B cell (primary cell): Measurements from ENCODE around the gene UNC79. TPM values are rescaled to one million over a fixed set of nuclear protein-coding genes. Genes with fewer than 3 reads are reported as not detected.

Experiments
- ATAC-seq: fragments of 200-7000 bp; cut with Tn5 transposase; one replicate; pipeline ENCODE4 v1.10.0; 2021; ENCODE audit warnings: low read depth, mild to moderate bottlenecking, moderate number of reproducible peaks, moderate library complexity
- CTCF ChIA-PET: fragments of 350-600 bp; sonication (Branson Sonifier 250); formaldehyde crosslinking; loops from one replicate; lab custom pipeline; 2021; ENCODE audit warnings: antibody characterized with exemption, inconsistent platforms; lab: Charles Lee
- POLR2A ChIA-PET: fragments of 350-600 bp; sonication (Branson Sonifier 250); formaldehyde crosslinking; loops from one replicate; lab custom pipeline; 2021; ENCODE audit warnings: antibody characterized with exemption; lab: Charles Lee
- DNase-seq: peaks from one replicate; pipeline ENCODE4 v3.0.0; 2013
- H2AFZ ChIP-seq: 2 replicates; pipeline ENCODE4 v1.6.1; 2012; ENCODE audit warnings: mild to moderate bottlenecking, low read depth, low read length; ENCODE audit not compliant: insufficient read depth, poor library complexity, severe bottlenecking
- H3K27ac ChIP-seq, 2 donors: 1 replicate in 1 of 2; 2 replicates in 1 of 2; pipeline ENCODE4 v1.5.1; 2012 to 2013; ENCODE audit warnings: low read length in 2 of 2, mild to moderate bottlenecking in 2 of 2, moderate library complexity in 1 of 2
- H3K27me3 ChIP-seq, 4 experiments: fragments of 200-600 bp in 1 of 4; sonication (generic) in 1 of 4; replicated peaks in 1 of 4; 1 replicate in 2 of 4; 2 replicates in 2 of 4; pipeline versions ENCODE4 v1.6.1 to v1.7.0; 2013 to 2016; ENCODE audit warnings: low read length in 3 of 4, mild to moderate bottlenecking in 2 of 4, mixed read lengths in 1 of 4, moderate library complexity in 1 of 4; ENCODE audit not compliant: insufficient read depth in 4 of 4, control insufficient read depth in 3 of 4; ENCODE audit errors: control extremely low read depth in 1 of 4
- H3K36me3 ChIP-seq, 2 experiments: replicated peaks in 1 of 2; 1 replicate in 1 of 2; 2 replicates in 1 of 2; pipeline versions ENCODE4 v1.6.1 to v1.7.1; 2013; ENCODE audit warnings: low read length in 1 of 2; ENCODE audit not compliant: insufficient read depth in 2 of 2, control insufficient read depth in 1 of 2; ENCODE audit errors: control extremely low read depth in 1 of 2, extremely low read depth in 1 of 2
- H3K4me1 ChIP-seq, 2 donors: fragments of 200-600 bp in 1 of 2; sonication (generic) in 1 of 2; 1 replicate in 1 of 2; 2 replicates in 1 of 2; pipeline versions ENCODE4 v1.5.1 to v1.6.1; 2013 to 2017; ENCODE audit warnings: low read length in 2 of 2; ENCODE audit not compliant: control insufficient read depth in 2 of 2, insufficient read depth in 2 of 2
- H3K4me2 ChIP-seq: replicated peaks from 2 replicates; pipeline ENCODE3; 2012; ENCODE audit warnings: mild to moderate bottlenecking, low read depth, low read length; ENCODE audit not compliant: poor library complexity, severe bottlenecking
- H3K4me3 ChIP-seq, 5 experiments: fragments of 200-600 bp in 1 of 5; sonication (generic) in 1 of 5; 1 replicate in 3 of 5; 2 replicates in 2 of 5; pipeline versions ENCODE4 v1.5.1 to v1.7.0; 2011 to 2016; ENCODE audit warnings: low read length in 4 of 5, mild to moderate bottlenecking in 4 of 5, low read depth in 2 of 5, control low read depth in 1 of 5, moderate library complexity in 1 of 5; ENCODE audit not compliant: insufficient read depth in 1 of 5; ENCODE audit errors: control extremely low read depth in 1 of 5, extremely low read depth in 1 of 5
- H3K79me2 ChIP-seq: fragments of 200-600 bp; sonication (generic); one replicate; pipeline ENCODE4 v1.6.0; 2016; ENCODE audit warnings: low read length; ENCODE audit not compliant: control insufficient read depth, insufficient read depth
- H3K9ac ChIP-seq: fragments of 200-600 bp; sonication (generic); 2 replicates; pipeline ENCODE4 v1.6.1; 2017; ENCODE audit warnings: mild to moderate bottlenecking, low read length, moderate library complexity
- H3K9me3 ChIP-seq, 3 donors: one replicate each; pipeline versions ENCODE4 v1.6.1 to v1.7.1; 2013; ENCODE audit warnings: low read length in 2 of 3; ENCODE audit not compliant: control insufficient read depth in 2 of 3, insufficient read depth in 1 of 3; ENCODE audit errors: control extremely low read depth in 1 of 3
- H4K20me1 ChIP-seq: 2 replicates; pipeline ENCODE4 v1.6.0; 2012; ENCODE audit warnings: mild to moderate bottlenecking, low read length; ENCODE audit not compliant: insufficient read depth, control insufficient read depth, poor library complexity, severe bottlenecking
- H3K27ac Mint-ChIP-seq: one replicate; pipeline ENCODE4 v1.8.0; 2021; ENCODE audit warnings: mixed read lengths
- H3K27me3 Mint-ChIP-seq: one replicate; pipeline ENCODE4 v1.8.0; 2021; ENCODE audit warnings: mixed read lengths
- H3K4me1 Mint-ChIP-seq: one replicate; pipeline ENCODE4 v1.8.0; 2021; ENCODE audit warnings: mixed read lengths
- H3K4me3 Mint-ChIP-seq: one replicate; pipeline ENCODE4 v1.8.0; 2021; ENCODE audit warnings: mixed read lengths
- H3K9me3 Mint-ChIP-seq: one replicate; pipeline ENCODE4 v1.8.0; 2022; ENCODE audit warnings: mixed read lengths; ENCODE audit not compliant: insufficient read depth
- EZH2 ChIP-seq: IDR thresholded peaks from 2 replicates; pipeline ENCODE4 v1.6.1; 2012; ENCODE audit warnings: borderline replicate concordance, low read depth, mild to moderate bottlenecking, moderate library complexity, low read length; ENCODE audit not compliant: insufficient read depth, poor library complexity, severe bottlenecking
- WGBS: methylation state at CpG from one replicate; pipeline ENCODE4 v1.1.5; 2013; ENCODE audit warnings: missing lambda C conversion rate; ENCODE audit not compliant: insufficient coverage; 5-methylcytosine and 5-hydroxymethylcytosine counted together
- intact Hi-C: fragments of 100-400 bp; cut with micrococcal nuclease; formaldehyde crosslinking; loops from one replicate; pipeline ENCODE4 v1.10.0; 2022
- polyA plus RNA-seq: library from polyadenylated mRNA; depleted of rRNA; stranded (reverse); fragments of >200 nt; gene quantifications from 2 replicates; pipeline ENCODE4 v1.2.3, GENCODE V29; 2012
- total RNA-seq, 2 donors: library from RNA; stranded (reverse); fragments of 120-200 nt in 1 of 2; gene quantifications; 1 replicate in 1 of 2; 2 replicates in 1 of 2; pipeline versions ENCODE4 v1.2.3 to v1.2.4, GENCODE V29; 2013 to 2022
- TF ChIP-seq, protein P1 (sequence below): fragments of 200-600 bp; IDR thresholded peaks from one replicate; pipeline ENCODE4 v1.8.0; 2022; ENCODE audit warnings: antibody characterized with exemption, mild to moderate bottlenecking

UNC79 gene
- total and polyA plus RNA-seq, 2 donors (not counting 1 experiment from before 2014, with no cell fraction given) = 0.04 to 0.15 TPM

DNA sequence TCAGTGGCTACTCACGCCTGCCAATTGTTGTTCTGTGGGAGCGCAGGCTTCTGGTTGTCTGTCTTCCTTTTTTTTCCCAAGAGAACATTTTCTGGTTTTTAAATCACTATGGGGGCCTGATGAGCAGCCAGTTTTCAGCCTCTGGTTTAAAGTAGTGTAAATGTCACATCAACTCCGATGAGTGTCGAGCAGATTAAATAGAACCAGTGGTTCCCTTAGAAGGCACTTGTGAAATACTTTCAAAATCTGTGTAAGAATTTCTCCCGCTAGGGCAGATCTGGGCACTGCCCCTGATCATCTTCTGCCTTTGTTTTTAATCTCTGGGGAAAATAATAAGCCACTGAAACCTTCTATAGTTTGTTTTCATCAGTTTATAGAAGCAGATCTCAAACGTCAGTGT lies 227.1 kb downstream of the UNC79 start:
- Histone ChIP-seq H3K9me3 (no peaks in the 10 kb centered on the region), H4K20me1 (no peaks in the 10 kb centered on the region), H3K79me2 (no peaks in the 10 kb centered on the region), H3K27me3 (peaks cover 0 to 12% (median 5%) of the 10 kb centered on the region in 4 experiments), H3K9ac (no peak overlapping the region), H3K4me2 (no peak overlapping the region), H3K4me1 (no peaks in the 10 kb centered on the region), H3K36me3 (no peaks in the 10 kb centered on the region), H3K27ac (no peak overlapping the region), H2AFZ (no peak overlapping the region), H3K4me3 (no peak overlapping the region)
- WGBS = 100% methylated on average over 2 of the region's 6 CpGs
- CTCF ChIA-PET = no interaction called here
- H3K4me3 Mint-ChIP-seq = no peak overlapping the region
- DNase-seq (no peak), ATAC-seq (no peak)
- POLR2A ChIA-PET = no interaction called here
- intact Hi-C loops = loop anchor here (5.0 to 10.0 kb wide), 3 partner anchors 237 to 474 kb away; no protein-coding TSS in a partner anchor
- no peaks in the 10 kb centered on the region for H3K4me1 Mint-ChIP-seq
- no peak for TF ChIP-seq EZH2
- TF ChIP-seq, protein P1, sequence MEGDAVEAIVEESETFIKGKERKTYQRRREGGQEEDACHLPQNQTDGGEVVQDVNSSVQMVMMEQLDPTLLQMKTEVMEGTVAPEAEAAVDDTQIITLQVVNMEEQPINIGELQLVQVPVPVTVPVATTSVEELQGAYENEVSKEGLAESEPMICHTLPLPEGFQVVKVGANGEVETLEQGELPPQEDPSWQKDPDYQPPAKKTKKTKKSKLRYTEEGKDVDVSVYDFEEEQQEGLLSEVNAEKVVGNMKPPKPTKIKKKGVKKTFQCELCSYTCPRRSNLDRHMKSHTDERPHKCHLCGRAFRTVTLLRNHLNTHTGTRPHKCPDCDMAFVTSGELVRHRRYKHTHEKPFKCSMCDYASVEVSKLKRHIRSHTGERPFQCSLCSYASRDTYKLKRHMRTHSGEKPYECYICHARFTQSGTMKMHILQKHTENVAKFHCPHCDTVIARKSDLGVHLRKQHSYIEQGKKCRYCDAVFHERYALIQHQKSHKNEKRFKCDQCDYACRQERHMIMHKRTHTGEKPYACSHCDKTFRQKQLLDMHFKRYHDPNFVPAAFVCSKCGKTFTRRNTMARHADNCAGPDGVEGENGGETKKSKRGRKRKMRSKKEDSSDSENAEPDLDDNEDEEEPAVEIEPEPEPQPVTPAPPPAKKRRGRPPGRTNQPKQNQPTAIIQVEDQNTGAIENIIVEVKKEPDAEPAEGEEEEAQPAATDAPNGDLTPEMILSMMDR = no peak
- no peak overlapping the region for H3K27ac Mint-ChIP-seq
- H3K27me3 Mint-ChIP-seq = peaks cover 31% of the 10 kb centered on the region
- no peaks in the 10 kb centered on the region for H3K9me3 Mint-ChIP-seq

DNA sequence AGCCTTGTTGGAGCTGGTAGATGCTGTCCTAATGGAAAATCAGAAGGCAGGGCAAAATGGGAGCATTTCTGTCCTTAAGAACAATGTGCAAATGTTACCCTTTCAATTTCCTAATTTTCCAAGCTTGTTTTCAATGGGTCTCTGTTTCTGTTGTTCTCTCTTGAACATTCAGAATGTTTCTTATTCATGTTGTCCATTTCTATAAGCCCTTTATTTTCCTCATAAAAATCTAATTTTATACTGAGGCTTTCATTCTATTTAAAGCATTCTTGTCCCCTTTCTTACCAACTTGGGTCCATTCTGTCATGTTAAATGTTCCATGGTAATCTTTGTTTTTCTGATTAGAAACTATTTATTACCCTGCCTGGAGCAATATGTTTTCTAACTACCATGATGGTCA lies 232.6 kb downstream of the UNC79 start:
- H4K20me1 ChIP-seq = no peaks in the 10 kb centered on the region
- peaks cover 21% of the 10 kb centered on the region for H3K9me3 Mint-ChIP-seq
- intact Hi-C loops = no loop called here
- no peaks in the 10 kb centered on the region for H3K36me3 ChIP-seq
- ATAC-seq (no peak), DNase-seq (no peak)
- peaks cover 14% of the 10 kb centered on the region for H3K27me3 Mint-ChIP-seq
- TF ChIP-seq, protein P1 = no peak
- TF ChIP-seq EZH2 = no peak
- H2AFZ ChIP-seq = no peak overlapping the region
- no peak overlapping the region for H3K27ac Mint-ChIP-seq
- no peak overlapping the region for H3K27ac ChIP-seq
- H3K4me1 Mint-ChIP-seq = no peaks in the 10 kb centered on the region
- H3K9me3 ChIP-seq = peaks cover under 1 to 24% (median 3%) of the 10 kb centered on the region in 3 donors
- H3K4me2 ChIP-seq = no peak overlapping the region
- no peaks in the 10 kb centered on the region for H3K27me3 ChIP-seq
- H3K9ac ChIP-seq = no peak overlapping the region
- POLR2A ChIA-PET = no interaction called here
- H3K4me3 Mint-ChIP-seq = no peak overlapping the region
- H3K79me2 ChIP-seq = no peaks in the 10 kb centered on the region
- CTCF ChIA-PET = interaction anchor here (0.7 kb wide), 1 partner anchor 361 kb away, joined by 4 read pairs; no protein-coding TSS in a partner anchor
- H3K4me3 ChIP-seq = no peak overlapping the region
- H3K4me1 ChIP-seq = no peaks in the 10 kb centered on the region
